ENCODE results near the gene CFAP157.

The CFAP157 gene

DNA sequence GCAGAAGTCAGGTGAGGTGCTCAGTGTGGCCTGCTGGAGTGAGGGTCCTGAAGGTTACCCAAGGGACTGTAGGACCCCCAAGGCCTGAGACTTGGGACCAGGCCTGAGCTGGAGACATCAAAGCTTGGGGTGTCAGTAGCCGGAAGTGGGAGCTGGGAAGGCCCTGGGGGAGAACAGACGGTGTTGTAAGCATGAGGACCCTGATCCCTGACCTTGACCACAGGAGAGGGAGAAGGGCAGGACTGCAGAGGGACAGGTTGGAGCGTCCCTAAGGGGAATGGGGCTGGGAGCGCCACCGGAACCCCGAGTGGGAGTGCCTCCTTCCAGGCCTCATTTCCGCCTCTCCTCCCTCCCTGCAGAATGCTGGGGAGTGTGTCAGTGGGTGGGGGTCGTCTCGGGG is 9.6 kb downstream of the CFAP157 start:
- no peak for DNase-seq

DNA sequence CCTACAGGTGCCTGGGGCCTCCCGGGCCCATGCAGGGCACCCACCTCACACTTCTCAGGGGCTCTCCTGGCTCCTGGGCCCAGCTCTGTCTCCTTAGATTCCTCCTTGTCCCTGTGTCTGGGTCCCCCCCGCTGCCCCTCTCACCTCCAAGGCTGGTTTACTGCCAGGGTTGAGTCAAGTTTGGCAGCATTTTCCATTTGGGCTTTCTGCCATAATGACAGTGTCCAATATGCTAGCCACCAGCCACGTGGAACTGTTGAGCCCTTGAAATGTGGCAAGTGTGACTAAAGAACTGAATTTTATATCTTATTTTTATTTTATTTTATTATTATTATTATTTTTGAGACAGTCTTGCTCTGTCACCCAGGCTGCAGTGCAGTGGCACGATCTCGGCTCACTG is 11.0 kb downstream of the CFAP157 start:
- DNase-seq = no peak

DNA sequence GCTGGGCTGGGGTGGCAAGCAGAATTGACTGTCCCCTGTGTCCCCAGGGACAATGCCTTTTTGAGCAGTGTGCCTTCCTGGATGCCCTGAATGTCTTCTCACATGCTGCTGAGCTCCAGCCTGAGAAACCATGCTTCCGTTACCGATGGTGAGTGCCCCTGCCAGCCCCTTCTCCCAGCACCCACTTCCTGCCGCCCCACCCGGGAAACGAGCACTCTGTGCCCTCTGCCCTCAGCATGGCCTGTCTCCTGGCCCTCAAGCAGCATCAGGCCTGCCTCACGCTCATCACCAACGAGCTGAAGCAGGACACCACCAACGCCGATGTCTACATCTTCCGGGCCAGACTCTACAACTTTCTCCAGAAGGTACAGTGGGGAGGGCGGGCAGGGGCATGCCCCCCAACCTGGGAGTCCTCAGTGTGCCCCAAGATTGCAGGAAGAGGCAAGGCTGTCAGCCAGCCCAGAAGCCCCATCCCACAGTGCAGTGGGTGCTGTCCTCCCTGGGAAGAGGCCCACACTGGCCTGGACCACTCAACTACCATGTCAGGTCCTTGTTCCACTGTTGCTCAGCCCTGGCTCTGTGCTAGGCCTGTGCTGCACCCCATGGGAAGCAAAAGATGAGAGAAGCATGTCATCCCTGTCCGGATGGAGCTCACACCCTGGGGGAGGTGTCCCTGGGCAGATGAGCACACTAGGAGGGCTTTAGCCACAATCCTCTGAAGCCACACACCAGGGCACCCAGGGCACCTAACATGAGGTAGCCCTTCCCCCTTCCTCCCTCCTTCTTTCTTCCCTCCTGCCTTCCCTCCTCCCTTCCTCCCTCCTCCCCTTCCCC is 13.5 kb downstream of the CFAP157 start:
- DNase-seq = no peak

DNA sequence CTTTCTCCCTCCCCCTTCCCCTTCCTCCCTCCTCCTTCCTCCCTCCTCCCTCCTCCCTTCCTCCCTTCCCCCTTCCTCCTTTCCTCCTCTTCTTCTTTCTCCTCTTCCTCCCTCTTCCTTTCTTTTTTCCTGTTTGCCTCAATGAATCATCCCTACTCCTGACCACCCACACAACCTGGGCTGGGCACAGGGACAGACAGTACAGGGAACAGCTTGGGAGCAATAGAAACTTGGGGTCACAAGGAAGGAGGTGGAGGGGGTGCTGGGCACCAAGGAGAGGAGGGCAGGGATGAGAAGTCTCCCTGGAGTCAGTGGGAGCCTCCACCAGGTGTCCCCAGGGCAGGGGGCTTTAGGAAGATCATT is 14.1 kb downstream of the CFAP157 start:
- no peak for DNase-seq

GRCh38 chr9:127721391-127721821 is 14.6 kb downstream of the CFAP157 start:
- no peak for DNase-seq

- no peak for DNase-seq
Observed at GRCh38 chr9:127722055-127722745, 15.4 kb downstream of the CFAP157 start.

DNA sequence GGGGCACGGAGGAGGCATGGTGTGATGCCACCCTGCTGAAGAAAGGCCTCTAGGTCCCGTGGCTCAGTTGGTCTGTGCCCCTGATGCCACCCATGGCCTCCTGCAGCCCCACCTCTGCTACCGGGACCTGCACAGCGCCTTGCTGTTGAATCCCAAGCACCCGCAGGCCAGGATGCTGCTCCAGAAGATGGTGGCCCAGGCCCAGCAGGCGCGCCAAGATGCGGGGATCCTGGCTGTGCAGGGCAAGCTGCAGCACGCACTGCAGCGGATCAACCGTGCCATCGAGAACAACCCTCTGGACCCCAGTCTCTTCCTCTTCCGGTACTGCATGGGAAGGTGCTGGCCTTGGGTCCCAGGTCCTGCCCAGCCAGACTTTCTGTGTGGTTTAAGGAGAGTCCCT is 16.2 kb downstream of the CFAP157 start:
- no peak for DNase-seq

GRCh38 chr9:127723444-127723843 is 16.7 kb downstream of the CFAP157 start:
- DNase-seq = no peak

GRCh38 chr9:127724012-127724411 is 17.2 kb downstream of the CFAP157 start:
- no peak for DNase-seq

DNA sequence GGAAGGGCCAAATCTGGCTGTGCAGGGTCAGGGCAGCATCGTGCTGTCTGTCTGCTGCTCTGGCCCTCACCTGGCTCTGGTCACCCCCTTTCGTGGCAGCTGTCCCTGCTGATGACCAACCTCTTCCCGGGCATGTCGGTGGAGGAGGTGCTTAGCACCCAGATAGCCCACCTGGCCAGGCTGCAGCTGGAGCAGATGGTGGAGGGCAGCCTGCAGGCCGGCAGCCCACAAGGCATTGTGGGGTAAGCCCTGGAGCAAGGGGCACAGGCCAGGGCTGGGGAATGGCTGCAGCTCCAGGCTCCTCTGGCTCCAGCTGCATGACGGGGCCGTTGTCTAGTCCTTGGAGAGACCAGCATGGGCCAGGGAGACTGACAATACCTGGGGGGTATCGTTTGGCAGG is 20.1 kb downstream of the CFAP157 start:
- no peak for DNase-seq

DNA sequence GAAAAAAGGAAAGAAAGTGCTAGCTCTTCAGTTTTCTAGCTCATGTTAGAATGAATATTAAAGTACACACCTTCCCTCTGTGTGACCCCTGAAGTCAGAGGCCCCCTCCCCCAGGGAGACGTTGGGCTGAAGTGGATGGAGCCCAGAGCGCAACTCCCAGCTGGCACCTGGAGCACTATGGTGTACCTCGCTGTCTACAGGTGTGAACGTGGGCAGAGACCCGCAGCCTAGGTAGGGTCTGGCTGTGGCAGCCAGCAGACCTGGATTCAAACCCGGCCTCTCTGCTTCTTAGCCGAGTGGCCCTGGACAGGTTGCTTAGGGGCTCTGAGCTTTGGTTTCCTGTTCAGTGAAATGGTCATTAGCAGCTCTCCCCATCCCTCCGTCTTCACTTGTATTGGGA is 22.0 kb downstream of the CFAP157 start:
- DNase-seq = no peak

GRCh38 chr9:127729522-127730256 is 22.9 kb downstream of the CFAP157 start:
- DNase-seq = no peak

- DNase-seq = no peak
Observed at GRCh38 chr9:127730262-127730661, 23.5 kb downstream of the CFAP157 start.

- no peak for DNase-seq
Observed at GRCh38 chr9:127730799-127731410, 24.1 kb downstream of the CFAP157 start.

- DNase-seq = no peak
Observed at GRCh38 chr9:127731938-127732337, 25.1 kb downstream of the CFAP157 start.

DNA sequence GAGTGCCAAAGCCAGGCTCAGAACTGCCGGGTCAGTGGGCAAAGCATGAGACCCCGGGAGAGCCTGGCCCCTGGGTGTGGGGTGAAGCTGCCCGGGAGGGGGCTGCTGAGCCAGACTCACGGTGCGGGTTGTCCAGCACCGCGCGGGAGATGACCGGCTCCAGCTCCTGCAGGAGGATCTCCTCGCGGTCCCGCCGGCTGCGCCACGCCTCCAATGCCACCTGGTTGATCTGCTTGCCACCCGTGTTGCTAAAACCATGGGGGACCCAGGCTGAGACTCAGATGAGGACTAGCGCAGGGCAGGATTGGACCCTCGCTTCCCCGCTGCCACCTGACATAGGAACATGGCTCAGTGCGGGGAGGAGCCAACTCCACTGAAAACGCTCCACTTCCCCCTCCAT is 25.7 kb downstream of the CFAP157 start:
- DNase-seq = no peak

- DNase-seq = no peak
Observed at GRCh38 chr9:127733614-127734013, 26.8 kb downstream of the CFAP157 start.

GRCh38 chr9:127734247-127734746 is 27.5 kb downstream of the CFAP157 start:
- no peak for DNase-seq

DNA sequence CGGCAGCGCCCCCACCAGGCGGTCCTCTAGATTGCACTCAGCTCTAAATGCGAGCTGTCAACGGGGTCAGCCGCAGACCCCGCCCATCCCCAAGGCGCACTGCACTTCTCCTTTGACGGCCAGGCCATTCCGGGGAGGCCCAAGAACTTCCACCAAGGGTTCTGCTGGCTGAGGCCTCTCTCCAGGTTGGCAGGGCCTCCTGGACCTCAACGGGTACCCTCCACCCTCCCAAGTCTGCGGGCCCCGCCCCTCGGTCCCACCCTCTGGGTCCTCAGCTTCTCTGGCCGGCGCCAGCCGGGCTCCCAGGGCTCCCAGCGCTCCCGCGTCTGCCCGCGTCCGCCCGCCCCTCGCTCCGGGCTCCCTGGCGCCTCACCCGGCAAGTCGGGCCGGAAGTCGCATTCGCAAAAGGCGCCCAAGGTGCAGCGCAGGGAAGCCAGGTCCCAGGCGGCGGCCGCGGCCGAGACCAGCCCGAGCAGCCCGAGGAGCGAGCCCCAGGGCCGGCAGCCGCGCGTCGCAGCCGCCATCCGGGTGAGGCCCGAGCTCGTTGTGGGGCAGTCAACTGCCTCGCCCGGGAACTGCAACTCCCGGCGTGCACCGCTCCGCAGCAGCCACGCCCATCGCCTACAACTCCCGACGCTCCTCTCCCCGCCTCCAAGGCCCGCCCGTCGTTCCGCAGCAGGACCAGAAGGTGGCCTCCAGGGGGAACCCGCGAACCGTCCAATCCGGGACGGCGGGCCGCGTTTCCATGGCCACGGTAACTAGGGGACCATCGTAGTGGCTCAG is 28.1 kb downstream of the CFAP157 start, which contains the start of gene TOR2A:
TOR2A (minus strand) TSS at position 548 of the 783 bp plus-strand sequence; CDS start at position 524, 24 bp downstream.
- peak; percentile 99 for DNase-seq

DNA sequence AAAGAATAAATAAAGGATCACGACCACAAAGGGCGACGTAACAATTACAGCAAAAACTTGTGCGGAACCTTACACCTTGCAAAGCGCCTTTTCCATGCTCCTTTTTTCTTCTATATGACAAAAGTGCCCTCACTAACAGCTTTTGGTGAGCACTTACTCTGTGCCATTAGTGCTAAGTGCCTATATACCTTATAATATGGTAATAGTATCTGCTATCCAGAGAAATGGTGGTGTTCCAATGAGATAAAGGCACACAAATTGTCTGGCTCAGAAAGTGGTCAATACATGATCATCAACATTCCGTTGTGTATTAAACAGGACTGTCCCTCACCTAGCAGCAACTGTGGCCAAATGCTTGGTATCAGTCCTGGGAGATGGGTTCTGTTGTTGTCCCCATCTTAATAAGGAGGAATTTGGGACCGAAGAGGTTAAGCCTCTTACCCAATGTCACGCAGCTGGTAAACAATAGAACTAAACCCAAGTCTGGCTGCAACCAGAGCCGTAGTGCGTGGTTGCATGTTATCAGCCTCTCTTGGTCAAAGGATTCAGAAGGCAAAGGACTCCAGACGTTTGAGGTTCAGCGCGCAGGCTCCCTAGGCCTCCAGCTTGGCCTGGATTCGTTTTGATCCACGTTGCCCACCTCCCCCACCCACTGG is 28.9 kb downstream of the CFAP157 start:
- DNase-seq = no peak

DNA sequence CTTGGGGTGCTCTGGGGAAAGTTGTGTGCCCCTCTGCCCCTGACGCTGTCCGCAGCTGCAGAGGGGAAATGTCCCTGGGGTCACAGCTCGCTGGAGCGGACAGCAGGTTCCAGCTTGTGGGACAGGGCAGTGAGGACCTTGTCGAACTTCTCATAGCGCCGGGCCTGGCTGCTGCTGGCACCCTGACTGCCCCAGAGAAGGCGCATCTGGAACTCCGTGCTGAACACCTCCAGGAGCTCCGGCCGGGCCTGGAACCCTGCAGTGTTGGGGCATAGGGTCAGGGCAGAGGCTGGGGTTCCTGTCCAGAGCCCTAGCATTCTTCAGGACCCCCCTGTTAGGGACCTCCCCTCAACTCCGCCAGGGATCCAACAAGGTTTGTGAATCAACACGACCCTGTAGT is 31.9 kb downstream of the CFAP157 start:
- DNase-seq = no peak
